GM23338 (cell line): ENCODE data around the gene TMIGD3. TPM values are rescaled to one million over a fixed set of nuclear protein-coding genes. Genes with fewer than 3 reads are reported as not detected.

Experiments used
- ATAC-seq: fragments of 200-7000 bp; cut with Tn5 transposase; 3 replicates; pipeline ENCODE4 v1.9.1; 2020
- DNase-seq: peaks from one replicate; pipeline ENCODE4 v3.0.0-alpha.2; 2015; ENCODE audit warnings: low spot score
- H2AFZ ChIP-seq: fragments of 200-600 bp; sonication (generic); 2 replicates; pipeline ENCODE4 v1.8.0; 2016; ENCODE audit warnings: antibody characterized with exemption, mild to moderate bottlenecking, moderate library complexity
- H3F3A ChIP-seq: fragments of 200-600 bp; sonication (generic); replicated peaks from 2 replicates; pipeline ENCODE4 v1.8.0; 2017; ENCODE audit warnings: antibody characterized with exemption, mixed run types, low read depth
- H3K27ac ChIP-seq: fragments of 200-600 bp; sonication (generic); 2 replicates; pipeline ENCODE4 v1.6.1; 2016; ENCODE audit warnings: low read depth
- H3K27me3 ChIP-seq: fragments of 200-600 bp; sonication (generic); 2 replicates; pipeline ENCODE4 v1.8.0; 2016; ENCODE audit warnings: mild to moderate bottlenecking, mixed run types, moderate library complexity; ENCODE audit not compliant: insufficient read depth
- H3K36me3 ChIP-seq: fragments of 200-600 bp; sonication (generic); 2 replicates; pipeline ENCODE4 v1.8.0; 2016; ENCODE audit warnings: mild to moderate bottlenecking; ENCODE audit not compliant: insufficient read depth
- H3K4me1 ChIP-seq: fragments of 200-600 bp; sonication (generic); 2 replicates; pipeline ENCODE4 v1.8.0; 2016; ENCODE audit warnings: mild to moderate bottlenecking, moderate library complexity; ENCODE audit not compliant: insufficient read depth
- H3K4me2 ChIP-seq: fragments of 200-600 bp; sonication (generic); 2 replicates; pipeline ENCODE4 v1.7.1; 2017; ENCODE audit warnings: mixed run types
- H3K4me3 ChIP-seq: fragments of 200-600 bp; sonication (generic); 2 replicates; pipeline ENCODE4 v1.6.1; 2016; ENCODE audit warnings: mixed run types
- H3K79me2 ChIP-seq: fragments of 200-600 bp; sonication (generic); replicated peaks from 2 replicates; pipeline ENCODE4 v1.8.0; 2017; ENCODE audit warnings: mild to moderate bottlenecking; ENCODE audit not compliant: insufficient read depth
- H3K9me2 ChIP-seq: fragments of 200-600 bp; sonication (generic); 2 replicates; pipeline ENCODE4 v1.8.0; 2017; ENCODE audit not compliant: insufficient read depth
- H4K20me1 ChIP-seq: fragments of 200-600 bp; sonication (generic); replicated peaks from 2 replicates; pipeline ENCODE4 v1.8.0; 2017; ENCODE audit warnings: mild to moderate bottlenecking; ENCODE audit not compliant: insufficient read depth
- H3K27ac Mint-ChIP-seq: 2 replicates; pipeline ENCODE4 v1.8.0; 2020; ENCODE audit warnings: inconsistent platforms, mild to moderate bottlenecking, moderate library complexity, mixed read lengths
- H3K27me3 Mint-ChIP-seq: 3 replicates; pipeline ENCODE4 v1.8.0; 2022; ENCODE audit warnings: low read depth, mild to moderate bottlenecking, moderate library complexity, mixed read lengths, inconsistent platforms; ENCODE audit not compliant: insufficient read depth, poor library complexity
- H3K36me3 Mint-ChIP-seq: 3 replicates; pipeline ENCODE4 v1.8.0; 2021; ENCODE audit warnings: low read depth, mild to moderate bottlenecking, inconsistent platforms, moderate library complexity, mixed read lengths
- H3K4me1 Mint-ChIP-seq: 3 replicates; pipeline ENCODE4 v1.8.0; 2020; ENCODE audit warnings: mild to moderate bottlenecking, inconsistent platforms, mixed read lengths
- H3K4me3 Mint-ChIP-seq: 3 replicates; pipeline ENCODE4 v1.8.0; 2021; ENCODE audit warnings: moderate library complexity, mild to moderate bottlenecking, inconsistent platforms, mixed read lengths
- H3K9me3 Mint-ChIP-seq: 3 replicates; pipeline ENCODE4 v1.8.0; 2020; ENCODE audit warnings: moderate library complexity, mild to moderate bottlenecking, inconsistent platforms, mixed read lengths
- CREB1 ChIP-seq: fragments of 250-450 bp; sonication (Bioruptor Pico); IDR thresholded peaks from 2 replicates; pipeline ENCODE4 v1.5.0; 2020; ENCODE audit warnings: low read depth, mild to moderate bottlenecking, moderate library complexity
- CTCF ChIP-seq, 2 experiments: fragments of 200-600 bp in 1 of 2; sonication (generic) in 1 of 2; conservative IDR thresholded peaks; 2 replicates each; pipeline versions ENCODE4 v1.5.1 to v1.6.1; 2016 to 2017; ENCODE audit warnings: antibody characterized with exemption in 2 of 2, low read depth in 2 of 2, mild to moderate bottlenecking in 2 of 2, moderate library complexity in 1 of 2
- ETS1 ChIP-seq: IDR thresholded peaks from 2 replicates; pipeline ENCODE4 v1.6.1; 2016; ENCODE audit warnings: antibody characterized with exemption
- EZH2 ChIP-seq: fragments of 200-600 bp; sonication (generic); IDR thresholded peaks from one replicate; pipeline ENCODE4 v1.8.0; 2017; ENCODE audit warnings: antibody characterized with exemption, mild to moderate bottlenecking, low read depth; ENCODE audit not compliant: unreplicated experiment
- EZH2phosphoT487 ChIP-seq: fragments of 200-600 bp; sonication (generic); IDR thresholded peaks from one replicate; pipeline ENCODE4 v1.8.1; 2018; ENCODE audit warnings: antibody characterized with exemption; ENCODE audit not compliant: unreplicated experiment
- JUNB ChIP-seq: IDR thresholded peaks from one replicate; pipeline ENCODE4 v1.6.1; 2016; ENCODE audit warnings: antibody characterized with exemption; ENCODE audit not compliant: unreplicated experiment
- NANOG ChIP-seq: IDR thresholded peaks from 2 replicates; pipeline ENCODE4 v1.6.1; 2016; ENCODE audit warnings: antibody characterized with exemption, borderline replicate concordance
- POLR2AphosphoS5 ChIP-seq: IDR thresholded peaks from 2 replicates; pipeline ENCODE4 v1.6.1; 2016; ENCODE audit warnings: antibody characterized with exemption, low read depth
- REST ChIP-seq: IDR thresholded peaks from one replicate; pipeline ENCODE4 v1.6.1; 2018; ENCODE audit warnings: antibody characterized with exemption; ENCODE audit not compliant: unreplicated experiment
- STAT1 ChIP-seq: IDR thresholded peaks from one replicate; pipeline ENCODE4 v1.6.1; 2016; ENCODE audit warnings: antibody characterized with exemption; ENCODE audit not compliant: unreplicated experiment
- ZNF114 ChIP-seq: fragments of 250-450 bp; sonication (Bioruptor Pico); IDR thresholded peaks from 2 replicates; pipeline ENCODE4 v1.5.0; 2020; ENCODE audit warnings: mild to moderate bottlenecking, moderate library complexity
- ZNF331 ChIP-seq: fragments of 250-450 bp; sonication (Bioruptor Pico); IDR thresholded peaks from 2 replicates; pipeline ENCODE4 v1.5.0; 2020; ENCODE audit warnings: low read depth, mild to moderate bottlenecking, moderate library complexity
- ZNF462 ChIP-seq: fragments of 250-450 bp; sonication (Bioruptor Pico); IDR thresholded peaks from 2 replicates; pipeline ENCODE4 v1.5.0; 2020; ENCODE audit warnings: mild to moderate bottlenecking, moderate library complexity
- polyA plus RNA-seq: library from polyadenylated mRNA; unstranded; fragments of >200 nt; fragmentation: Nextera tagmentation; extraction: Ambion mirVana; gene quantifications from 2 replicates; pipeline ENCODE4 v1.2.1, GENCODE V29; 2016
- total RNA-seq: library from RNA; depleted of rRNA; stranded (reverse); fragments of >200 nt; shearing (Covaris generic); gene quantifications from 2 replicates; pipeline ENCODE4 v1.2.3, GENCODE V29; 2014

Gene TMIGD3
- total and polyA plus RNA-seq, 2 experiments from 2014 or later: not detected

- Histone ChIP-seq H3K27ac (no peak overlapping the region), H4K20me1 (peaks cover 33% of the 10 kb centered on the region), H3K79me2 (peaks cover 65% of the 10 kb centered on the region), H3F3A (no peaks in the 10 kb centered on the region), H3K27me3 (no peaks in the 10 kb centered on the region), H2AFZ (no peak overlapping the region), H3K9me2 (no peaks in the 10 kb centered on the region), H3K36me3 (peaks cover 37% of the 10 kb centered on the region), H3K4me1 (peaks cover 7% of the 10 kb centered on the region; the same call in 1 of the 2 replicates), H3K4me3 (peak overlapping the region; percentile 71), H3K4me2 (peak overlapping the region; percentile 94)
- H3K36me3 Mint-ChIP-seq: peaks cover 59% of the 10 kb centered on the region
- peak overlapping the region; percentile 100 for H3K4me3 Mint-ChIP-seq
- H3K27ac Mint-ChIP-seq: no peak overlapping the region
- peaks cover 18% of the 10 kb centered on the region for H3K4me1 Mint-ChIP-seq
- DNase-seq (no peak), ATAC-seq (no peak)
- peaks cover 9% of the 10 kb centered on the region for H3K27me3 Mint-ChIP-seq
- no peak for TF ChIP-seq JUNB
- TF ChIP-seq STAT1: no peak
- TF ChIP-seq ZNF462 (CRISPR knock-in tag): no peak
- no peak for TF ChIP-seq POLR2AphosphoS5
- TF ChIP-seq EZH2: no peak
- TF ChIP-seq EZH2phosphoT487: no peak
- TF ChIP-seq NANOG: no peak
- no peak for TF ChIP-seq REST
- TF ChIP-seq CTCF (conservative IDR thresholded peaks at IDR 0.05; ENCODE audit: low read depth in 2 of 2): no peak
- TF ChIP-seq ETS1: no peak
- TF ChIP-seq ZNF331 (CRISPR knock-in tag): no peak
- TF ChIP-seq ZNF114 (CRISPR knock-in tag): no peak
- no peak for TF ChIP-seq CREB1
- H3K9me3 Mint-ChIP-seq: no peaks in the 10 kb centered on the region
Observed at GRCh38 chr1:111446967-111447892, 56.2 kb downstream of the TMIGD3 start.
